Measurements from ENCODE around the gene SH3BP2. TPM values are rescaled to one million over a fixed set of nuclear protein-coding genes. Genes with fewer than 3 reads are reported as not detected.

Gene SH3BP2
- total RNA-seq, 1 experiment from 2014 or later, result 28.1 TPM

GRCh38 chr4:2824329-2824835, 31.5 kb downstream of the SH3BP2 start:
- H3K9me3 ChIP-seq (replicated peaks), result no peaks in the 10 kb centered on the region
- no peak for DNase-seq
- no peak overlapping the region for H3K27ac ChIP-seq
- no peaks in the 10 kb centered on the region for H3K4me1 ChIP-seq
- H3K36me3 ChIP-seq, result peaks cover 33% of the 10 kb centered on the region
- no peaks in the 10 kb centered on the region for H3K27me3 ChIP-seq
- H3K4me3 ChIP-seq, result no peak overlapping the region

- DNase-seq, result no peak
- no peaks in the 10 kb centered on the region for H3K27me3 ChIP-seq
- no peak overlapping the region for H3K4me3 ChIP-seq
- H3K27ac ChIP-seq, result no peak overlapping the region
- no peaks in the 10 kb centered on the region for H3K9me3 ChIP-seq (replicated peaks)
- H3K4me1 ChIP-seq, result no peaks in the 10 kb centered on the region
- peaks cover 35% of the 10 kb centered on the region for H3K36me3 ChIP-seq
Observed at GRCh38 chr4:2824836-2825381, 32.0 kb downstream of the SH3BP2 start.

GRCh38 chr4:2825740-2826139, 32.9 kb downstream of the SH3BP2 start:
- no peak overlapping the region for H3K4me3 ChIP-seq
- H3K36me3 ChIP-seq, result peaks cover 38% of the 10 kb centered on the region
- DNase-seq, result no peak
- no peak overlapping the region for H3K27ac ChIP-seq
- H3K9me3 ChIP-seq (replicated peaks), result no peaks in the 10 kb centered on the region
- H3K4me1 ChIP-seq, result no peaks in the 10 kb centered on the region
- no peaks in the 10 kb centered on the region for H3K27me3 ChIP-seq

- DNase-seq, result no peak
- no peaks in the 10 kb centered on the region for H3K4me1 ChIP-seq
- H3K36me3 ChIP-seq, result peaks cover 38% of the 10 kb centered on the region
- no peak overlapping the region for H3K4me3 ChIP-seq
- H3K9me3 ChIP-seq (replicated peaks), result no peaks in the 10 kb centered on the region
- H3K27ac ChIP-seq, result no peak overlapping the region
- no peaks in the 10 kb centered on the region for H3K27me3 ChIP-seq
Observed at GRCh38 chr4:2827071-2827873, 34.4 kb downstream of the SH3BP2 start.

- Histone ChIP-seq H3K27me3 (no peaks in the 10 kb centered on the region), H3K4me3 (no peak overlapping the region), H3K27ac (no peak overlapping the region), H3K4me1 (no peaks in the 10 kb centered on the region), H3K36me3 (peaks cover 45% of the 10 kb centered on the region), H3K9me3 (replicated peaks) (no peaks in the 10 kb centered on the region)
- DNase-seq, result no peak
Observed at GRCh38 chr4:2827874-2828751, 35.2 kb downstream of the SH3BP2 start.

GRCh38 chr4:2828758-2829181, 35.9 kb downstream of the SH3BP2 start:
- Histone ChIP-seq H3K4me3 (no peak overlapping the region), H3K27me3 (no peaks in the 10 kb centered on the region), H3K27ac (no peak overlapping the region), H3K9me3 (replicated peaks) (no peaks in the 10 kb centered on the region), H3K36me3 (peaks cover 48% of the 10 kb centered on the region), H3K4me1 (no peaks in the 10 kb centered on the region)
- no peak for DNase-seq

- Histone ChIP-seq H3K4me3 (no peak overlapping the region), H3K4me1 (no peaks in the 10 kb centered on the region), H3K36me3 (peaks cover 47% of the 10 kb centered on the region), H3K27ac (no peak overlapping the region), H3K27me3 (no peaks in the 10 kb centered on the region), H3K9me3 (replicated peaks) (no peaks in the 10 kb centered on the region)
- DNase-seq, result no peak
Observed at GRCh38 chr4:2829321-2829932, 36.5 kb downstream of the SH3BP2 start.

- H3K4me3 ChIP-seq, result no peak overlapping the region
- H3K36me3 ChIP-seq, result peaks cover 45% of the 10 kb centered on the region
- no peak for DNase-seq
Observed at GRCh38 chr4:2829933-2830451, 37.1 kb downstream of the SH3BP2 start.

GRCh38 chr4:2830632-2831610, 38.0 kb downstream of the SH3BP2 start:
- H3K9me3 ChIP-seq (replicated peaks), result no peaks in the 10 kb centered on the region
- H3K27me3 ChIP-seq, result no peaks in the 10 kb centered on the region
- H3K4me1 ChIP-seq, result no peaks in the 10 kb centered on the region
- H3K36me3 ChIP-seq, result peaks cover 38% of the 10 kb centered on the region
- H3K4me3 ChIP-seq, result no peak overlapping the region
- no peak overlapping the region for H3K27ac ChIP-seq
- no peak for DNase-seq

More at GRCh38 chr4:2829933-2830451, 37.1 kb downstream of the SH3BP2 start:
- Histone ChIP-seq H3K4me1 (no peaks in the 10 kb centered on the region), H3K27me3 (no peaks in the 10 kb centered on the region), H3K27ac (no peak overlapping the region), H3K9me3 (replicated peaks) (no peaks in the 10 kb centered on the region)

GRCh38 chr4:2831611-2832308, 38.9 kb downstream of the SH3BP2 start:
- no peak for DNase-seq
- H3K4me1 ChIP-seq, result no peaks in the 10 kb centered on the region
- H3K4me3 ChIP-seq, result no peak overlapping the region
- no peaks in the 10 kb centered on the region for H3K27me3 ChIP-seq
- H3K27ac ChIP-seq, result no peak overlapping the region
- H3K9me3 ChIP-seq (replicated peaks), result no peaks in the 10 kb centered on the region
- peaks cover 44% of the 10 kb centered on the region for H3K36me3 ChIP-seq

- H3K27me3 ChIP-seq, result no peaks in the 10 kb centered on the region
Observed at GRCh38 chr4:2832309-2832980, 39.6 kb downstream of the SH3BP2 start.

GRCh38 chr4:2832981-2833670, 40.2 kb downstream of the SH3BP2 start:
- no peaks in the 10 kb centered on the region for H3K4me1 ChIP-seq
- H3K4me3 ChIP-seq, result no peak overlapping the region
- H3K9me3 ChIP-seq (replicated peaks), result no peaks in the 10 kb centered on the region
- DNase-seq, result no peak
- no peaks in the 10 kb centered on the region for H3K27me3 ChIP-seq
- no peak overlapping the region for H3K27ac ChIP-seq
- peaks cover 39% of the 10 kb centered on the region for H3K36me3 ChIP-seq

More at GRCh38 chr4:2832309-2832980, 39.6 kb downstream of the SH3BP2 start:
- Histone ChIP-seq H3K27ac (no peak overlapping the region), H3K36me3 (peaks cover 44% of the 10 kb centered on the region), H3K4me1 (no peaks in the 10 kb centered on the region), H3K4me3 (no peak overlapping the region), H3K9me3 (replicated peaks) (no peaks in the 10 kb centered on the region)
- DNase-seq, result no peak
